ENCODE measurements around the gene SLC25A40.

DNA sequence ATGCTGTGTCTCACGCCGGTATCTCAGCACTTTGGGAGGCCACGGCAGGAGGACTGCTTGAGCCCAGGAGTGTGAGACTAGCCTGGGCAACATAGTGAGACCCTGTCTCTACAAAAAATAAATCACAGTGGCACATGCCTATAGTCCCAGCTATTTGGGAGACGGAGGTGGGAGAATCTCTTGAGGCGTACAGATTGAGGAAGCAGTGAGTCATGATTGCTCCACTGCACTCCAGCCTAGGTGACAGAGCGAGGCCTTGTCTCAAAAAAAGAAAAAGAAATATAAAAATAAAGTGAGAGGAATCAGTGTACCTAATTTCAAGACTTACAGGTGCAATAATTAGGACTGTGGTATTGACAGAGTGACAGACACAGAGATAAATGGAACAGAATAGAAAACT is 23.9 kb downstream of the SLC25A40 start:
- TF ChIP-seq BHLHE40 (IDR thresholded peaks at IDR 0.05; ENCODE audit: borderline replicate concordance) (no peak), SP1 (IDR thresholded peaks at IDR 0.05) (no peak), SUZ12 (IDR thresholded peaks at IDR 0.05) (no peak), NFRKB (IDR thresholded peaks at IDR 0.05) (no peak)

Measured in HEK293T (cell line).